Liver (tissue), 9 donors: Measurements from ENCODE around the gene TUSC2. TPM values are rescaled to one million over a fixed set of nuclear protein-coding genes. Genes with fewer than 3 reads are reported as not detected.

Source experiments
- DNase-seq: peaks from one replicate; pipeline ENCODE4 v3.0.0-alpha.2; 2017; ENCODE audit warnings: low spot score
- H3K27ac ChIP-seq, 2 donors: one replicate each; pipeline ENCODE4 v1.7.0; 2013; ENCODE audit warnings: inconsistent platforms in 2 of 2, low read length in 2 of 2, control low read depth in 1 of 2, low read depth in 1 of 2, mild to moderate bottlenecking in 1 of 2
- H3K27me3 ChIP-seq, 4 donors: one replicate each; pipeline versions ENCODE4 v1.6.1 to v1.7.0; 2013; ENCODE audit warnings: low read length in 3 of 4, inconsistent platforms in 1 of 4, mild to moderate bottlenecking in 1 of 4, moderate library complexity in 1 of 4; ENCODE audit not compliant: control insufficient read depth in 4 of 4, insufficient read depth in 4 of 4
- H3K36me3 ChIP-seq, 4 donors: one replicate each; pipeline versions ENCODE4 v1.6.1 to v1.7.0; 2013; ENCODE audit warnings: low read length in 3 of 4, mild to moderate bottlenecking in 3 of 4, low read depth in 1 of 4, moderate library complexity in 1 of 4; ENCODE audit not compliant: control insufficient read depth in 4 of 4, insufficient read depth in 3 of 4
- H3K4me1 ChIP-seq, 4 donors: one replicate each; pipeline versions ENCODE4 v1.6.1 to v1.7.0; 2013; ENCODE audit warnings: low read length in 3 of 4, mild to moderate bottlenecking in 3 of 4, moderate library complexity in 1 of 4; ENCODE audit not compliant: control insufficient read depth in 4 of 4, insufficient read depth in 4 of 4
- H3K4me3 ChIP-seq, 3 donors: one replicate each; pipeline versions ENCODE4 v1.6.1 to v1.7.0; 2013; ENCODE audit warnings: low read length in 3 of 3, control low read depth in 1 of 3, low read depth in 1 of 3, mild to moderate bottlenecking in 1 of 3
- H3K9ac ChIP-seq, 2 donors: one replicate each; pipeline ENCODE4 v1.7.0; 2013; ENCODE audit warnings: low read length in 2 of 2, mild to moderate bottlenecking in 2 of 2, moderate library complexity in 2 of 2, control low read depth in 1 of 2, low read depth in 1 of 2
- H3K9me3 ChIP-seq, 4 donors: one replicate each; pipeline versions ENCODE4 v1.6.1 to v1.7.0; 2013; ENCODE audit warnings: low read length in 3 of 4; ENCODE audit not compliant: control insufficient read depth in 4 of 4
- ATF3 ChIP-seq: IDR thresholded peaks from 2 replicates; pipeline ENCODE4 v1.6.1; 2016; ENCODE audit warnings: antibody characterized with exemption
- CTCF ChIP-seq: fragments of 150-350 bp; IDR thresholded peaks from 2 replicates; pipeline ENCODE4 v1.5.1; 2017; ENCODE audit warnings: improper control_type of control experiment, low read depth, low read length; ENCODE audit not compliant: missing input control
- EGR1 ChIP-seq, 2 donors: IDR thresholded peaks; 2 replicates each; pipeline ENCODE4 v1.6.1; 2016 to 2018; ENCODE audit warnings: antibody characterized with exemption in 2 of 2, low read depth in 2 of 2
- FOXA1 ChIP-seq: IDR thresholded peaks from 2 replicates; pipeline ENCODE4 v1.6.1; 2016; ENCODE audit warnings: antibody characterized with exemption
- FOXA2 ChIP-seq: IDR thresholded peaks from 2 replicates; pipeline ENCODE4 v1.6.1; 2016; ENCODE audit warnings: antibody characterized with exemption
- GABPA ChIP-seq, 2 donors: IDR thresholded peaks in 1 of 2; conservative IDR thresholded peaks in 1 of 2; 2 replicates each; pipeline ENCODE4 v1.6.1; 2016; ENCODE audit warnings: antibody characterized with exemption in 2 of 2, mild to moderate bottlenecking in 1 of 2, moderate library complexity in 1 of 2
- HNF4A ChIP-seq, 2 donors: conservative IDR thresholded peaks; 2 replicates each; pipeline ENCODE4 v1.6.1; 2016; ENCODE audit warnings: antibody characterized with exemption in 2 of 2, mild to moderate bottlenecking in 2 of 2
- HNF4G ChIP-seq: IDR thresholded peaks from 2 replicates; pipeline ENCODE4 v1.6.1; 2016; ENCODE audit warnings: antibody characterized with exemption
- JUND ChIP-seq, 2 donors: IDR thresholded peaks; 2 replicates each; pipeline ENCODE4 v1.6.1; 2016; ENCODE audit warnings: antibody characterized with exemption in 2 of 2
- MAX ChIP-seq: IDR thresholded peaks from 2 replicates; pipeline ENCODE4 v1.6.1; 2016; ENCODE audit warnings: antibody characterized with exemption
- NR2F2 ChIP-seq: IDR thresholded peaks from 2 replicates; pipeline ENCODE4 v1.6.1; 2016; ENCODE audit warnings: antibody characterized with exemption
- RAD21 ChIP-seq, 2 donors: IDR thresholded peaks; 2 replicates each; pipeline ENCODE4 v1.6.1; 2016; ENCODE audit warnings: antibody characterized with exemption in 2 of 2, mild to moderate bottlenecking in 2 of 2
- REST ChIP-seq: IDR thresholded peaks from 2 replicates; pipeline ENCODE4 v1.6.1; 2016; ENCODE audit warnings: antibody characterized with exemption, mild to moderate bottlenecking
- RXRA ChIP-seq, 2 donors: IDR thresholded peaks; 2 replicates each; pipeline ENCODE4 v1.6.1; 2017 to 2018; ENCODE audit warnings: antibody characterized with exemption in 2 of 2, mild to moderate bottlenecking in 1 of 2
- SP1 ChIP-seq: IDR thresholded peaks from 2 replicates; pipeline ENCODE4 v1.6.1; 2018; ENCODE audit warnings: antibody characterized with exemption, mild to moderate bottlenecking
- TAF1 ChIP-seq: conservative IDR thresholded peaks from 2 replicates; pipeline ENCODE4 v1.6.1; 2016; ENCODE audit warnings: antibody characterized with exemption, mild to moderate bottlenecking
- YY1 ChIP-seq: IDR thresholded peaks from 2 replicates; pipeline ENCODE4 v1.6.1; 2016; ENCODE audit warnings: antibody characterized with exemption, mild to moderate bottlenecking
- ZBTB33 ChIP-seq: IDR thresholded peaks from 2 replicates; pipeline ENCODE4 v1.6.1; 2016; ENCODE audit warnings: antibody characterized with exemption
- WGBS: extraction: QIAGEN DNeasy Blood & Tissue Kit; methylation state at CpG from one replicate; pipeline ENCODE4 v1.1.7; 2013; 5-methylcytosine and 5-hydroxymethylcytosine counted together
- polyA plus RNA-seq, 2 donors: library from polyadenylated mRNA; stranded (reverse) in 1 of 2; unstranded in 1 of 2; fragments of 200-250 nt in 1 of 2; fragments of >200 nt in 1 of 2; fragmentation: Nextera tagmentation in 1 of 2; extraction: Ambion mirVana in 1 of 2; gene quantifications; one replicate each; pipeline versions ENCODE4 v1.2.1 to v1.2.3, GENCODE V29; 2013 to 2015
- total RNA-seq, 2 donors: library from RNA; depleted of rRNA; stranded (reverse); fragments of >200 nt; gene quantifications; one replicate each; pipeline ENCODE4 v1.2.3, GENCODE V29; 2014
- donor health status: healthy.
- donor health status: healthy.
- donor health status: healthy.
- donor health status: healthy.
- donor health status: healthy.

Gene TUSC2
- total and polyA plus RNA-seq, 4 donors: 12.7 to 37.7 (median 21.7) TPM

- no peak for TF ChIP-seq JUND (IDR thresholded peaks at IDR 0.05)
- TF ChIP-seq YY1: peak; percentile 95
- TF ChIP-seq RAD21 (IDR thresholded peaks at IDR 0.05): peak in 1 of 2 donors; percentile 48
- no peak for TF ChIP-seq HNF4G
- no peak for TF ChIP-seq CTCF
- peak; percentile 90 for TF ChIP-seq MAX
- TF ChIP-seq FOXA1: no peak
- TF ChIP-seq REST: peak; percentile 78
- peak in 1 of 2 donors; percentile 36 for TF ChIP-seq HNF4A (conservative IDR thresholded peaks at IDR 0.05)
- no peak for TF ChIP-seq NR2F2
- peak in 1 of 2 donors; percentile 13 for TF ChIP-seq EGR1 (IDR thresholded peaks at IDR 0.05; ENCODE audit: low read depth in 2 of 2)
- peak in 1 of 2 donors; percentile 53 for TF ChIP-seq GABPA (IDR thresholded peaks at IDR 0.05 in 1 of 2, conservative IDR thresholded peaks at IDR 0.05 in 1 of 2)
- TF ChIP-seq TAF1: no peak
- TF ChIP-seq RXRA (IDR thresholded peaks at IDR 0.05): peak in 1 of 2 donors; percentile 40
- TF ChIP-seq SP1: peak; percentile 85
- TF ChIP-seq ATF3: no peak
- no peak for TF ChIP-seq FOXA2
- no peak for TF ChIP-seq ZBTB33
- Histone ChIP-seq H3K27me3 (no peaks in the 10 kb centered on the region), H3K4me1 (peaks cover 5 to 27% (median 17%) of the 10 kb centered on the region in 4 donors), H3K4me3 (peak within 1 kb of the TSS; percentile 66 to 86 (median 81)), H3K36me3 (peaks cover 5 to 29% (median 17%) of the 10 kb centered on the region in 4 donors), H3K9ac (peak within 1 kb of the TSS; percentile 75 to 95), H3K9me3 (no peaks in the 10 kb centered on the region), H3K27ac (peak within 1 kb of the TSS; percentile 95 to 97)
- peak; percentile 94 for DNase-seq
- WGBS: 1% methylated on average over 67 of the region's 67 CpGs
Observed at GRCh38 chr3:50292159-50293078, 35.6 kb downstream of the TUSC2 start, which contains the start of gene IFRD2. Gene IFRD2, minus strand, starts transcription at chr3:50292429. Its CDS starts 155 bp downstream, at chr3:50292274.
